Loucy (cell line): ENCODE results near the gene ROS1.

Experiments
- H2AFZ ChIP-seq: fragments of 200-600 bp; sonication (generic); 2 replicates; pipeline ENCODE4 v1.6.0; 2016; ENCODE audit warnings: antibody characterized with exemption, mild to moderate bottlenecking, low read length, moderate library complexity
- H3F3A ChIP-seq: fragments of 200-600 bp; 2 replicates; pipeline ENCODE4 v1.6.0; 2016; ENCODE audit warnings: antibody characterized with exemption, low read depth, mild to moderate bottlenecking
- H3K27me3 ChIP-seq: fragments of 200-600 bp; sonication (generic); 2 replicates; pipeline ENCODE4 v1.6.1; 2014; ENCODE audit warnings: low read length, mild to moderate bottlenecking; ENCODE audit not compliant: insufficient read depth, poor library complexity, severe bottlenecking
- H3K36me3 ChIP-seq: fragments of 200-600 bp; sonication (generic); 2 replicates; pipeline ENCODE4 v1.6.1; 2016; ENCODE audit warnings: low read length; ENCODE audit not compliant: insufficient read depth
- H3K4me1 ChIP-seq: fragments of 200-600 bp; sonication (generic); 2 replicates; pipeline ENCODE4 v1.5.1; 2014; ENCODE audit warnings: low read length, mild to moderate bottlenecking; ENCODE audit not compliant: insufficient read depth, poor library complexity, severe bottlenecking
- H3K4me2 ChIP-seq: fragments of 200-600 bp; sonication (generic); 2 replicates; pipeline ENCODE4 v1.6.0; 2014; ENCODE audit warnings: antibody characterized with exemption, low read length, low read depth, mild to moderate bottlenecking; ENCODE audit not compliant: poor library complexity, severe bottlenecking
- H3K4me3 ChIP-seq: fragments of 200-600 bp; sonication (generic); 2 replicates; pipeline ENCODE4 v1.5.1; 2014; ENCODE audit warnings: low read length, mild to moderate bottlenecking, mixed read lengths; ENCODE audit not compliant: poor library complexity, severe bottlenecking
- H3K79me2 ChIP-seq: fragments of 200-600 bp; sonication (generic); 2 replicates; pipeline ENCODE4 v1.6.1; 2014; ENCODE audit warnings: low read length; ENCODE audit not compliant: insufficient read depth
- H3K9ac ChIP-seq: fragments of 200-600 bp; sonication (generic); 2 replicates; pipeline ENCODE4 v1.6.0; 2014; ENCODE audit warnings: mild to moderate bottlenecking, low read depth, low read length, moderate library complexity; ENCODE audit not compliant: poor library complexity, severe bottlenecking
- H3K9me2 ChIP-seq: fragments of 200-600 bp; sonication (generic); replicated peaks from 2 replicates; pipeline ENCODE4 v1.6.1; 2016; ENCODE audit warnings: low read depth, low read length, mixed read lengths
- H3K9me3 ChIP-seq: fragments of 200-600 bp; sonication (generic); 2 replicates; pipeline ENCODE4 v1.6.1; 2014; ENCODE audit warnings: mild to moderate bottlenecking, antibody characterized with exemption, low read length, low read depth; ENCODE audit not compliant: insufficient read depth
- H4K20me1 ChIP-seq: fragments of 200-600 bp; sonication (generic); 2 replicates; pipeline ENCODE4 v1.6.0; 2014; ENCODE audit warnings: antibody characterized with exemption, low read length, mild to moderate bottlenecking; ENCODE audit not compliant: insufficient read depth, poor library complexity, severe bottlenecking
- CTCF ChIP-seq: fragments of 200-600 bp; sonication (generic); conservative IDR thresholded peaks from 2 replicates; pipeline ENCODE4 v1.5.1; 2014; ENCODE audit warnings: mild to moderate bottlenecking, antibody characterized with exemption, low read length
- EZH2phosphoT487 ChIP-seq: fragments of 200-600 bp; IDR thresholded peaks from 2 replicates; pipeline ENCODE4 v1.6.1; 2018; ENCODE audit warnings: antibody characterized with exemption, mild to moderate bottlenecking, moderate library complexity, borderline replicate concordance

ROS1 gene

GRCh38 chr6:117328500-117328899 lies 97.2 kb downstream of the ROS1 start:
- TF ChIP-seq EZH2phosphoT487, result no peak
- no peak for TF ChIP-seq CTCF
- H3K4me3 ChIP-seq, result no peak overlapping the region
- no peaks in the 10 kb centered on the region for H3K9me2 ChIP-seq

GRCh38 chr6:117328005-117328389 lies 97.7 kb downstream of the ROS1 start:
- Histone ChIP-seq H3K79me2 (no peaks in the 10 kb centered on the region), H2AFZ (no peak overlapping the region), H3K9ac (no peak overlapping the region), H3K36me3 (no peaks in the 10 kb centered on the region), H3K27me3 (no peaks in the 10 kb centered on the region), H3F3A (no peaks in the 10 kb centered on the region), H4K20me1 (no peaks in the 10 kb centered on the region), H3K4me3 (no peak overlapping the region), H3K4me2 (no peak overlapping the region), H3K4me1 (no peaks in the 10 kb centered on the region), H3K9me2 (no peaks in the 10 kb centered on the region), H3K9me3 (no peaks in the 10 kb centered on the region)
- TF ChIP-seq CTCF, result no peak
- TF ChIP-seq EZH2phosphoT487, result no peak

More at GRCh38 chr6:117328500-117328899, 97.2 kb downstream of the ROS1 start:
- Histone ChIP-seq H3K27me3 (no peaks in the 10 kb centered on the region), H3K9me3 (no peaks in the 10 kb centered on the region), H4K20me1 (no peaks in the 10 kb centered on the region), H3F3A (no peaks in the 10 kb centered on the region), H3K79me2 (no peaks in the 10 kb centered on the region), H3K9ac (no peak overlapping the region), H2AFZ (no peak overlapping the region), H3K36me3 (no peaks in the 10 kb centered on the region), H3K4me2 (no peak overlapping the region), H3K4me1 (no peaks in the 10 kb centered on the region)

- H3K9me2 ChIP-seq, result no peaks in the 10 kb centered on the region
- no peak for TF ChIP-seq CTCF
- TF ChIP-seq EZH2phosphoT487, result no peak
- no peak overlapping the region for H3K4me2 ChIP-seq
These were observed 98.4 kb downstream of the ROS1 start for GRCh38 chr6:117327149-117328004.

More at GRCh38 chr6:117327149-117328004, 98.4 kb downstream of the ROS1 start:
- H3K79me2 ChIP-seq, result no peaks in the 10 kb centered on the region
- H3K4me1 ChIP-seq, result no peaks in the 10 kb centered on the region
- no peaks in the 10 kb centered on the region for H4K20me1 ChIP-seq
- no peak overlapping the region for H3K4me3 ChIP-seq
- H3F3A ChIP-seq, result no peaks in the 10 kb centered on the region
- no peak overlapping the region for H2AFZ ChIP-seq
- no peak overlapping the region for H3K9ac ChIP-seq
- H3K36me3 ChIP-seq, result no peaks in the 10 kb centered on the region
- no peaks in the 10 kb centered on the region for H3K9me3 ChIP-seq
- H3K27me3 ChIP-seq, result no peaks in the 10 kb centered on the region
